Tibial nerve (tissue), 4 donors: ENCODE results near the gene RAB8A.

Experiments used
- EP300 ChIP-seq, 2 donors: sonication (generic); formaldehyde crosslinking; IDR thresholded peaks; one replicate each; pipeline ENCODE4 v1.6.1; 2017; ENCODE audit warnings: antibody characterized with exemption in 2 of 2, mild to moderate bottlenecking in 1 of 2
- POLR2A ChIP-seq, 2 donors: fragments of 450-650 bp; IDR thresholded peaks; one replicate each; pipeline ENCODE4 v1.6.1; 2017; ENCODE audit warnings: antibody characterized with exemption in 2 of 2, mild to moderate bottlenecking in 2 of 2, moderate library complexity in 2 of 2
- TF ChIP-seq, protein P1 (sequence below), 5 experiments: fragments of 200-600 bp in 3 of 5; fragments of 450-650 bp in 2 of 5; sonication (generic) in 3 of 5; IDR thresholded peaks; one replicate each; pipeline ENCODE4 v1.5.1; 2016 to 2019; ENCODE audit warnings: antibody characterized with exemption in 5 of 5, mild to moderate bottlenecking in 3 of 5, moderate library complexity in 2 of 5

- TF ChIP-seq, protein P1, sequence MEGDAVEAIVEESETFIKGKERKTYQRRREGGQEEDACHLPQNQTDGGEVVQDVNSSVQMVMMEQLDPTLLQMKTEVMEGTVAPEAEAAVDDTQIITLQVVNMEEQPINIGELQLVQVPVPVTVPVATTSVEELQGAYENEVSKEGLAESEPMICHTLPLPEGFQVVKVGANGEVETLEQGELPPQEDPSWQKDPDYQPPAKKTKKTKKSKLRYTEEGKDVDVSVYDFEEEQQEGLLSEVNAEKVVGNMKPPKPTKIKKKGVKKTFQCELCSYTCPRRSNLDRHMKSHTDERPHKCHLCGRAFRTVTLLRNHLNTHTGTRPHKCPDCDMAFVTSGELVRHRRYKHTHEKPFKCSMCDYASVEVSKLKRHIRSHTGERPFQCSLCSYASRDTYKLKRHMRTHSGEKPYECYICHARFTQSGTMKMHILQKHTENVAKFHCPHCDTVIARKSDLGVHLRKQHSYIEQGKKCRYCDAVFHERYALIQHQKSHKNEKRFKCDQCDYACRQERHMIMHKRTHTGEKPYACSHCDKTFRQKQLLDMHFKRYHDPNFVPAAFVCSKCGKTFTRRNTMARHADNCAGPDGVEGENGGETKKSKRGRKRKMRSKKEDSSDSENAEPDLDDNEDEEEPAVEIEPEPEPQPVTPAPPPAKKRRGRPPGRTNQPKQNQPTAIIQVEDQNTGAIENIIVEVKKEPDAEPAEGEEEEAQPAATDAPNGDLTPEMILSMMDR (IDR thresholded peaks at IDR 0.05) = no peak
- TF ChIP-seq POLR2A (IDR thresholded peaks at IDR 0.05) (no peak), EP300 (IDR thresholded peaks at IDR 0.05) (no peak)
Measured at GRCh38 chr19:16098821-16099220, 12.9 kb upstream of the RAB8A start.
